Stimulated activated CD4-positive, alpha-beta T cell treated with anti-CD3 and anti-CD28 coated beads, Interleukin-4, amount 100 ng/mL, for 1 hour (primary cell): ENCODE data around the gene MRPL1.
A peak's percentile ranks its signal among the peaks of the same experiment; 100 is the strongest.

Source experiments
- DNase-seq: peaks from one replicate; pipeline ENCODE4 v3.0.0-alpha.2; 2020

The MRPL1 gene

DNA sequence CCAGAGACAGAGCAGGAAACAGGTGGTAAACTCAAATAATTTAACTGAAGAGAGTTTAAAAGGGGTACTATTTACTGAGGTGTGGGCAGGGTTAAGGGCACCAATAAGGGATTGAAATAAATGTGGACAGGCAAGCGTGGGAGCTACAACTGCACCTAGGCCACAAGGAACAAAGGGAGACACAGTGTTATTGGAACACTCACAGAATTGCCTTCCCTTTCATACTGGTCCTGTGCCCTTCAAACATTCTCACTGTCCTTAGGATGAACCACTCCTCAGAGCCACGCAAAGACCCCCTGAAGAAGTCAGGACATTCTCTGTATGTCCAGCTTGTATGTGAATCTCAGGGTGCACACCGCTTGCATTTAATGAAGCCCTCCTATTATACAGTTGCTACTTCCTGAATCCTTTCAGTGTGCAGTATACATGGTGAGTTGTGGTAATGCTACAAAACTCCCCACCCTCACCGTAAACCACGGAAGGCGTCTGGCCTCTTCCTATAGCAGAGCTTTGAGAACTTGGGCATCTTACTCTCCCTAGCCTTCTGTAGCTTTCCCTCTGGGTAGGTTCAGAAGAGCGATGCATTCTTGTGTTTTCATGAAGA lies 9.6 kb upstream of the MRPL1 start:
- peak; percentile 47 for DNase-seq

- DNase-seq: no peak
Measured at GRCh38 chr4:77854431-77855111, 8.1 kb upstream of the MRPL1 start.

GRCh38 chr4:77856152-77856551 lies 6.5 kb upstream of the MRPL1 start:
- DNase-seq: no peak

GRCh38 chr4:77859256-77859655 lies 3.4 kb upstream of the MRPL1 start:
- DNase-seq: no peak

DNA sequence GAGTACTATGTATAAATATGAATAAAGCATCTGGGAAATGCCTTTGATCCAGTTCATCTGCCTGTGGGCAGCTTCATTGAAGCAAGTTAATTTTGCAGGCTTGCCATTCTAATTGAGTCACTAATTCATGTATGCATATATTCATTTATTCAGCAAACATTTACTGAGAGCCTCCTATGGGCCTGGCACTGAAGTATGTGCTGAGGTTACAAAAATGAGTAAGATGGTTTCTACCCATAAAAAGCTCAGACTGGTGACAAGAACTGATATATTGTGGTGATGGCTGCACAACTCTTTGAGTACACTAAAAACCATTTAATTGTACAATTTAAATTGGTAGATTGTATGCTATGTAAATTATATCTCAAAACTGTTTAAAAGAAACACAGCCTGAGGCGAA lies 1.1 kb upstream of the MRPL1 start:
- DNase-seq: no peak

GRCh38 chr4:77863341-77863740 lies 711 bp downstream of the MRPL1 start:
- DNase-seq: peak; percentile 7

GRCh38 chr4:77865259-77865658 lies 2.6 kb downstream of the MRPL1 start:
- no peak for DNase-seq

DNA sequence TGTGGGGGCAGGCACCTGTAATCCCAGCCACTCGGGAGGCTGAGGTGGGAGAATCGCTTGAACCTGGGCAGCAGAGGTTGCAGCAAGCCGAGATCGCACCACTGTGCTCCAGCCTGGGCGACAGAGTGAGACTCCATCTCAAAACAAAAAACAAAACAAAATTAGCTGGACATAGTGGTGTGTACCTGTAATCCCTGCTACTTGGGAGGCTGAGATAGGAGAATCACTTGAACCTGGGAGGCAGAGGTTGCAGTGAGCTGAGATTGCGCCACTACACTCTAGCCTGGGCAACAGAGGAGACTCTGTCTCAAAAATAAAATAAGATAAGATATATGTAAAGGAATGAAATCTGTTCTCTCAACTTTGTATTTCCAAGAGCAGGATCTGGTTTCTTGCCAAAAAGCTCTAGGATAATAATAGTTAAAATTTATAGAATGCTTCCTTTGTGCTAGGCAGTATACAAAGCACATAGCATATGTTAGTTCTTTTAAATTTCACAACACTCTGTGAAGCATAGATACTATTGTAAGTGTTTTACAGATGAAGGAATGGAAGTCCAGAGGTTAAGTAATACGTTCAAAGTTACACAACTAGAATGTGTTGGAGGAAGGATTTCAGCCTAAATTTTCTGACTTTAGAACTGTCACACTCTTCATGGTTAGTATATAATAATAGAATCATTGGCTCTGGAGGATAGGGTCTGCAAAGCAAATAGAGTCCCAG lies 10.3 kb downstream of the MRPL1 start:
- no peak for DNase-seq

GRCh38 chr4:77877167-77877566 lies 14.5 kb downstream of the MRPL1 start:
- no peak for DNase-seq

- no peak for DNase-seq
Measured at GRCh38 chr4:77877771-77878565, 15.3 kb downstream of the MRPL1 start.

DNA sequence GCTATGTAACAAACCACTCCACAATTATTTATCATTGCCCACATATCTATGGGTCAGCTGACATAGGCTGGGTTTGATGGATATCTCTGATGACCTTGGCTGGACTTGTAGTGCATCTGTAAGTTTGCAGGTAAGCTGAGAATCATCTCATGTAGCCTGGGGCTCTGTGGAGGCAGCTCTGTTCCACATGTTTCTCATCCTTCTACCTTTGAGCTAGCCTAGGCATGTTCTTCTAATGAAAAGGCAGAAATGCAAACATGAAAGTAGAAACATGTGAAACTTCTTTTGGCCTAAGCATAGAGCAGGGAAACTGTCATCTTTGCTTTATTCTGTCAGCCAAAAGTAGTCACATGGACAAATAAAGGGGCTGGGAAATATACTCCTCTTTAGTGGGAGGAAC lies 18.2 kb downstream of the MRPL1 start:
- no peak for DNase-seq

GRCh38 chr4:77881460-77882295 lies 19.0 kb downstream of the MRPL1 start:
- no peak for DNase-seq

DNA sequence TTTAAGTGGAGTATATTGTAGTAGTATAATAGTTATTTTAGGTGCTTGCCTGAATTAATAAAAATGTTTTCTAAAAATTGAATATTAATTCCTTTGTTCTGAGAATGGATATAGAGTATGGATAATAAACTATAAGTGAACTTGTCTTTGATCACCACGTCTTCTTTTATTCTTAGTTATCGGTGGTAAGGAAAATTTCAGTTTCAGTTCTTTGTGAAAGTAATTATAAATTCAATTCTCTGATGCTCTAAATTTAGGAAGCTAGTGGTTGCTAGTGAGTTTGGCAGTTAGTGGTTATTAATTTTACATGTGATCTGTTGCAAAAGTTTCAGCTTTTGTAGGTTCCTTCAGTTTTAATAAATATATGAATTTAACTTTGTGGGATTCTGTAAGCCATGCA lies 30.8 kb downstream of the MRPL1 start:
- DNase-seq: no peak

DNA sequence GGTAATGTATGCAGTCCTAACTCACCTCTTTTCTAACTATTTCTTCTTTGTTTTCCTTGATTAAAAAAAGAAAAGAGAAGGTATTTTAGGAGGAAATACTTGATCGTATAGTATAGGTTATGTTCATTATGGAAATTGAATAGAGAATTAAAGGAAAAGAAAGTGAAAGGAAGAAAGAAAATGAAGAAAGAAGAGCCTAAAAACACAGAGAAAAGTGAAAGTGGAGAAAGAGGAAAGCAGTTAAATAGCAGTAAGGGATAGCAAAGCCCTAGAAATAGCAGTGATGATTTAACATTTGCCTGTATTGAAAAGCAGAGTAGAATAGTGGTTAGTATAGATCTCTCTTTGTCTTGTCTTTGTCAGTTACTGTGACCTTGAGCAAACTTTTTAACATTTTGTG lies 37.0 kb downstream of the MRPL1 start:
- DNase-seq: no peak

DNA sequence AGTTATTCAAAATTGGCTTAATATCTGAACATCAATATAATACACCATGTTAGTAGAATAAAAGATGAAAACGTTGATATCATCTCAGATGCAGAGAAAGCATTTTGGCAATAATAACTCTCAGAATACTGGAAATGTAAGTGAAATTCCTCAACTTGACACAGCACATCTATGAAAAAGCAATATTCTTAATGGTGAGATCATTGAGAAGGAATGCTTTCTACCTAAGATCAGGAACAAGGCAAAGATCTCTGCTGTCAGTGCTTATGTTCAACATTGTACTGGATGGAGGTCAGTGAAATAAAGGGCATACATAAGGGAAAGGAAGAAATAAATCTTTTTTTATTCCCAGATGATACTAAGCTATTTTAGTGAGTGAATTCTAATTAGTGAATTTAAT lies 40.6 kb downstream of the MRPL1 start:
- no peak for DNase-seq

- no peak for DNase-seq
Measured at GRCh38 chr4:77905651-77906263, 43.1 kb downstream of the MRPL1 start.

GRCh38 chr4:77910676-77911075 lies 48.0 kb downstream of the MRPL1 start:
- no peak for DNase-seq

- DNase-seq: no peak
Measured at GRCh38 chr4:77911091-77911490, 48.5 kb downstream of the MRPL1 start.

GRCh38 chr4:77911842-77912450 lies 49.3 kb downstream of the MRPL1 start:
- DNase-seq: no peak

DNA sequence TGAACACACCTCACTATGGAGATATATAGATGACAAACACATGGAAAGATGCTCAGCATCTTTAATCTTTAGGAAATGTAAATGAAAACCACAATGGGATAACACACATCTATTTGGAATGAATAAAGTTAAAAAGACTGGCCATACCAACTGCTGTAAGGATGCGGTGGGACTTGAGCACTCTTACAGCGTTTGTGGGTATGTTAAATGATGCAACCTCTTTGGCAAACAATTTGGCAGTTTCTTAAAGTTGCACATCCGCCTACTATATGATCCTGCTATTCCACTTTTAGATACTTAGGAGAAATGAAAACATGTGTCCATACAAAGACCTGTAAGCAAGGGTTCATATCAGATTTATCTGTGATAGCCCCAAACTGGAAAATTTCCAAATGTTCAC lies 50.7 kb downstream of the MRPL1 start:
- DNase-seq: no peak

DNA sequence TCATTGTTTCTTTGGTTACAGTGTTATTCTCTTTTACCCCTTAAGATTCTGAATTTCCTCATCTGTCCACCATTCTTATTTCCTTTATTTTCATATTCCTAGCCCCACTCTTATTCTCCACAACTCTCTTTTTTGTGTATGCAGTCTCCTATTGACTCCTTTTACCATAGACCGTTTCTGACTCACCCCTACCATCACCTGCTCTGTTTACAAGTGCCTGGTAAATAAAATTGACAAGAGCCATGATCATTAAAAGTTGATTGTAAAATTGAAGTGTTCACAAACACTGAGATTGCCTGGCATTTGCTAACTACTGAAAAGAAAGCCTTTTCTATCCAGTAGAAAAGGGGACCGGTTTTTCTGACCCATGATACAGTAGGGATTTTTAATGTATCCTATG lies 54.4 kb downstream of the MRPL1 start:
- DNase-seq: no peak

DNA sequence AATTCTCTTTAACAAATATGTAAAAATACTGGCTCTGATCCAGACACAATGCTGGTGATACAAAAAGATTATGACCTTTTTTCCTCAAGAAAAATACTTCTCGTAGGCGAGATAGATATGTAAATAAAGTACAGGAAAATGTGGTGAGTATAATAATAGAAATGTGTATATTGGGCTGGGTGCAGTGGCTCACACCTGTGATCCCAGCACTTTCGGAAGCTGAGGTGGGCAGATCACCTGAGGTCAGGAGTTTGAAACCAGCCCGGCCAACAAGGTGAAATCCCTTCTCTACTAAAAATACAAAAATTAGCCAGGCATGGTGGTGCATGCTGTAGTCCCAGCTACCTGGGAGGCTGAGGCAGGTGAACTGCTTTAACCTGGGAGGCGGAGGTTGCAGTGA lies 55.0 kb downstream of the MRPL1 start:
- no peak for DNase-seq
